ENCODE data around the gene LZTFL1.

LZTFL1 gene

GRCh38 chr3:45779746-45780735 is 61.9 kb downstream of the LZTFL1 start:
- Histone ChIP-seq H3K9ac (ENCODE audit: low read depth, low read length) (no peak overlapping the region), H3K36me3 (ENCODE audit: insufficient read depth, low read depth, low read length) (no peaks in the 10 kb centered on the region), H3K27me3 (ENCODE audit: insufficient read depth, low read length) (no peaks in the 10 kb centered on the region), H3K4me1 (ENCODE audit: insufficient read depth, low read length) (no peaks in the 10 kb centered on the region), H3K9me3 (ENCODE audit: insufficient read depth, low read depth, low read length) (no peaks in the 10 kb centered on the region), H3K27ac (ENCODE audit: low read length) (no peak overlapping the region), H3K4me3 (ENCODE audit: low read length) (no peak overlapping the region)

DNA sequence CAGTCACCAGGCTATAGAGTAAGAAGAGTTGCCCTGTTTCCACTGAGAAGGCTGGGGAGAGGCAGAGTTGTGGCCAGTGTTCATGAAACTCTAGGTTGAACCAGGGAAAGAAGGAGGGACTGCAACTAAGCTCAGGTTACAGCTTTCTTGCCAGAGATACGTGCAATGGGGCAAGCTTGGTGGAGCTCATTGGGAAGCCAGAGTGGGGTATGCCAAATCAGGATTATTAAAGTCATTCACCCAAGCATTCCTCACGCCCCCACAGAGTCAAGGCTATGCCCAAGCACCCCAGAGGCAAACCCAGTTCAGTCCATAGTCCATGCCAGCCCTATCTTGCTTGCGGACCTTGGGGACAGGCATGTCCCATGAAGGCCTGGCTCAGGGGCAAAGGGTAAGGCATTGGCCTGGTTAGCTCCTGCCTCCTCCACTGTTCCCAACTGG is 63.1 kb downstream of the LZTFL1 start:
- Histone ChIP-seq H3K27ac (ENCODE audit: low read length) (no peak overlapping the region), H3K27me3 (ENCODE audit: insufficient read depth, low read length) (no peaks in the 10 kb centered on the region), H3K4me3 (ENCODE audit: low read length) (no peak overlapping the region), H3K36me3 (ENCODE audit: insufficient read depth, low read depth, low read length) (no peaks in the 10 kb centered on the region), H3K4me1 (ENCODE audit: insufficient read depth, low read length) (no peaks in the 10 kb centered on the region), H3K9me3 (ENCODE audit: insufficient read depth, low read depth, low read length) (no peaks in the 10 kb centered on the region), H3K9ac (ENCODE audit: low read depth, low read length) (no peak overlapping the region)

DNA sequence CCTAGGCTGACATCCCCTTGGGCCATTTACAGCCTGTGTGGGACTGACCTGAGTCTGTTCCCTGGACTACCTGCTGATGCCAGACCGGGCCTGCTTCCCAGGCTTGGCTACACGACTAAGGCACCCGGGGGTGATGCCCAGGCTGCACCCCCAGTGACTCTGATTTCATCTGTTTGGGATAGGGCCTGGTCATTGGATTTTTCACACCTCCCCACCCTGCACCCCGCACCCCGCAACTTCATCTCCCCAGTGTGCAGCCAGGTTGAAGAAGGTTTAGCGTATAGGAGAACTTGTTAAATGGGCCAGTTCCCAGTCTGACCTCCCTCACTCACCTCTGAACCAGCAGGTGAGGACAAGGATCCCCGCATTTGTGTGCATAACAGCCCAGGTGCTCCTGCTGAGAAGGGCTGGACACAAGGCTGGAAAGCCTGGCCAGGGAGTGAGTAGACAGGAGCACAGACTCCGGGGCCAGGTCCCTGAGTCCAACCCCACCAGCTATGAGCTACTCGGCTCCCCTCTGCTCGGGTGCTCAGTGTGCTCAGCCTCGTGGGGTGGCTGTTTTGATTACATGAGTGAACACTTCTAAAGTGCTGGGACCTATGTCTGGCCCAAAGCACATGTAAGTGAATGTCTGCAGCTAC is 64.1 kb downstream of the LZTFL1 start:
- Histone ChIP-seq H3K36me3 (ENCODE audit: insufficient read depth, low read depth, low read length) (no peaks in the 10 kb centered on the region), H3K4me1 (ENCODE audit: insufficient read depth, low read length) (no peaks in the 10 kb centered on the region), H3K27ac (ENCODE audit: low read length) (no peak overlapping the region), H3K4me3 (ENCODE audit: low read length) (no peak overlapping the region), H3K27me3 (ENCODE audit: insufficient read depth, low read length) (no peaks in the 10 kb centered on the region), H3K9ac (ENCODE audit: low read depth, low read length) (no peak overlapping the region), H3K9me3 (ENCODE audit: insufficient read depth, low read depth, low read length) (no peaks in the 10 kb centered on the region)

DNA sequence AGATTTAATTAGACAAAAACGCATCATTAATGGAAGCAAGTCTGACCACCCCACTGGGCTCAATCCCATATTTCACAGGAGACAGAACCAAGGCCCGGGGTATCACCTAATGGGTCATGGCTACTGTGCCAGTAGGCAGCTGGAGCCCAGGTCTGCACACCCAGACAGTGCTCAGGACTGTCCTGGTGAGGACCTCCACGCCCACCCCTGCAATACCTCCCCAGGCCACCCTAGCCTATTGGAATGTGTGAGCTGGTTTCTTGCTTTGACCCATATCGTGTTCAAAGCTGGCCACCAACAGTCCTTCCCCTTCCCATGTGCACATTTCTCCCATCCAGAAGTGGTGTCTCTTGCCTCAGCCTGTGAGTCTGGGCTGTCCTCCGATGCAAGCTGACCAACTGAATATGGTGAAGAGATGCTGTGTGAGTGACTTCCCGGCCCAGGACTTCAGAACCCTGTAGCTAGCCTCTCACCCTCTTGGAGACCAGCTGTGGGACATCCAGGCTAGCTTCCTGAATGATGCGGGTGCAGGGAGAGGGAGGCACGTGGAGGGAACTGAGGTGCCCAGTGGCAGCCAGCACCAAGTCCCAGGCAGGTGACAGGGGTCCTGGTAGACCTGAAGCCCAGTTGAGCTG is 64.7 kb downstream of the LZTFL1 start:
- Histone ChIP-seq H3K4me1 (ENCODE audit: insufficient read depth, low read length) (no peaks in the 10 kb centered on the region), H3K9me3 (ENCODE audit: insufficient read depth, low read depth, low read length) (no peaks in the 10 kb centered on the region), H3K27me3 (ENCODE audit: insufficient read depth, low read length) (no peaks in the 10 kb centered on the region), H3K4me3 (ENCODE audit: low read length) (no peak overlapping the region), H3K9ac (ENCODE audit: low read depth, low read length) (no peak overlapping the region), H3K27ac (ENCODE audit: low read length) (no peak overlapping the region), H3K36me3 (ENCODE audit: insufficient read depth, low read depth, low read length) (no peaks in the 10 kb centered on the region)

GRCh38 chr3:45776611-45777010 is 65.3 kb downstream of the LZTFL1 start:
- Histone ChIP-seq H3K9me3 (ENCODE audit: insufficient read depth, low read depth, low read length) (no peaks in the 10 kb centered on the region), H3K36me3 (ENCODE audit: insufficient read depth, low read depth, low read length) (no peaks in the 10 kb centered on the region), H3K27me3 (ENCODE audit: insufficient read depth, low read length) (no peaks in the 10 kb centered on the region), H3K4me1 (ENCODE audit: insufficient read depth, low read length) (no peaks in the 10 kb centered on the region), H3K27ac (ENCODE audit: low read length) (no peak overlapping the region), H3K4me3 (ENCODE audit: low read length) (no peak overlapping the region; the same call in 1 of the 2 replicates), H3K9ac (ENCODE audit: low read depth, low read length) (no peak overlapping the region)

DNA sequence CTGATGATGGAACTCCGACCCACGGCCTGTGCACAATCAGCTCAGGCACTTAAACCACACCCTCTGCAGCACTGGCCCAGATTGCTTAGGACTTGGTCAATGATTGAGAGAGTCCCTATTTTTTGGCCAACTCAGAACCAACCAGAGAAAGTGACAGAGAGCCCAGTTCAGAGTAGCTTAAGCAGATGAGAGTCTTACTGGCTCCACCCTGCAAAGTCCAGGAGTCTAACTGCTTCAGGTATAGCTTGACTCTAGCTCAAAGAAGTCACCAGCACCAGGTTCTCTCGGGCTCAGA is 65.7 kb downstream of the LZTFL1 start:
- Histone ChIP-seq H3K9ac (ENCODE audit: low read depth, low read length) (no peak overlapping the region), H3K27me3 (ENCODE audit: insufficient read depth, low read length) (no peaks in the 10 kb centered on the region), H3K9me3 (ENCODE audit: insufficient read depth, low read depth, low read length) (no peaks in the 10 kb centered on the region), H3K4me1 (ENCODE audit: insufficient read depth, low read length) (no peaks in the 10 kb centered on the region), H3K36me3 (ENCODE audit: insufficient read depth, low read depth, low read length) (no peaks in the 10 kb centered on the region), H3K27ac (ENCODE audit: low read length) (no peak overlapping the region), H3K4me3 (ENCODE audit: low read length) (no peak overlapping the region)

GRCh38 chr3:45775571-45776300 is 66.2 kb downstream of the LZTFL1 start:
- Histone ChIP-seq H3K9ac (ENCODE audit: low read depth, low read length) (no peak overlapping the region), H3K9me3 (ENCODE audit: insufficient read depth, low read depth, low read length) (no peaks in the 10 kb centered on the region), H3K27me3 (ENCODE audit: insufficient read depth, low read length) (no peaks in the 10 kb centered on the region), H3K4me1 (ENCODE audit: insufficient read depth, low read length) (no peaks in the 10 kb centered on the region), H3K4me3 (ENCODE audit: low read length) (no peak overlapping the region), H3K27ac (ENCODE audit: low read length) (no peak overlapping the region), H3K36me3 (ENCODE audit: insufficient read depth, low read depth, low read length) (no peaks in the 10 kb centered on the region)

GRCh38 chr3:45774581-45775521 is 67.1 kb downstream of the LZTFL1 start:
- Histone ChIP-seq H3K9me3 (ENCODE audit: insufficient read depth, low read depth, low read length) (no peaks in the 10 kb centered on the region), H3K27me3 (ENCODE audit: insufficient read depth, low read length) (no peaks in the 10 kb centered on the region), H3K4me3 (ENCODE audit: low read length) (no peak overlapping the region), H3K4me1 (ENCODE audit: insufficient read depth, low read length) (no peaks in the 10 kb centered on the region), H3K36me3 (ENCODE audit: insufficient read depth, low read depth, low read length) (no peaks in the 10 kb centered on the region), H3K27ac (ENCODE audit: low read length) (no peak overlapping the region), H3K9ac (ENCODE audit: low read depth, low read length) (no peak overlapping the region)

GRCh38 chr3:45773714-45774449 is 68.0 kb downstream of the LZTFL1 start:
- Histone ChIP-seq H3K36me3 (ENCODE audit: insufficient read depth, low read depth, low read length) (no peaks in the 10 kb centered on the region), H3K27ac (ENCODE audit: low read length) (no peak overlapping the region), H3K4me3 (ENCODE audit: low read length) (no peak overlapping the region), H3K27me3 (ENCODE audit: insufficient read depth, low read length) (no peaks in the 10 kb centered on the region), H3K4me1 (ENCODE audit: insufficient read depth, low read length) (no peaks in the 10 kb centered on the region), H3K9me3 (ENCODE audit: insufficient read depth, low read depth, low read length) (no peaks in the 10 kb centered on the region), H3K9ac (ENCODE audit: low read depth, low read length) (no peak overlapping the region)

Data from iPS-20b (cell line).